GM18499 (cell line): Measurements from ENCODE around the gene EPHB2.

Experiments used
- ATAC-seq: cut with Tn5 transposase; IDR thresholded peaks from one replicate; pipeline ENCODE4 v1.9.1; 2021; ENCODE audit warnings: moderate number of reproducible peaks; ENCODE audit not compliant: insufficient read depth, unreplicated experiment

The EPHB2 gene

DNA sequence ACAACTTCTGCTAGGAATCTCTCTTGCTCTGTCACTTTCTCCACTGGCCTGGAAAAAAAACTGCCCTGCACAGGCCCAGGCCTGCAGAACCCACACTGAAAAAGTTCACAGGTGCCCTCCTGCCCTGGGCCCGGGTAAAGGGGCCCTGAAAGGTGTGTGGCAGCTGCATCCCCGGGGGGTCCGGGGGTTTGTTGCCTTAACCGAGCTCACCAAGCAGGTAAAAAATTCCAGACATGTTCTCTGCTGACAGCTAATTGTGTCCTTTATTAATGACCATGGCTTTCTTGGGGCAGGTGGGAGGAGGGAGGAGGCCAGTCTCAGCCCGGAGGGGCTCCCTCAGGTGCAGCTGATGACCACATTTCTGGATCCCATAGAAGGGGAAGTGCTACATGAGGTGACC, 139.1 kb downstream of the EPHB2 start:
- ATAC-seq: no peak

- no peak for ATAC-seq
Observed at GRCh38 chr1:22850281-22850680, 139.6 kb downstream of the EPHB2 start.

GRCh38 chr1:22850681-22851080, 140.0 kb downstream of the EPHB2 start:
- no peak for ATAC-seq

DNA sequence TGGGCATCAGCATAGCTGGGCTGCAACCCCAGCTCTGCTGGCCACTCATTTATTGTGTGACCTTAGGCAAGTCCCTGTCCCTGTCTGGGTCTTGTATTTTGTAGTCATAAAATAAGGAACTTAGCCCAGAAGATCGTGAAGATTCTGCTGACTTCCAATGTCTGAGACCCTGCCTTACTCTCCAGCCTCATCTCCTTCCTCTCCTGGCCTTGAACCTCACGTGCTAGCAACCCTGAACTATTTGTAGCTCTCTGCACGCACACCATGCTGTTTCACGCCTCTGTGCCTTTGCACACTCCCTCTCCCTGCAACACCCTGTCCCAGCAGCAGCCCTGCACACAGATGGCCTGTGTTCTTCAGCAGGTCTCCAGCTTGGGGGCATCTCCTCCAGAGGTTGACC, 140.9 kb downstream of the EPHB2 start:
- no peak for ATAC-seq

DNA sequence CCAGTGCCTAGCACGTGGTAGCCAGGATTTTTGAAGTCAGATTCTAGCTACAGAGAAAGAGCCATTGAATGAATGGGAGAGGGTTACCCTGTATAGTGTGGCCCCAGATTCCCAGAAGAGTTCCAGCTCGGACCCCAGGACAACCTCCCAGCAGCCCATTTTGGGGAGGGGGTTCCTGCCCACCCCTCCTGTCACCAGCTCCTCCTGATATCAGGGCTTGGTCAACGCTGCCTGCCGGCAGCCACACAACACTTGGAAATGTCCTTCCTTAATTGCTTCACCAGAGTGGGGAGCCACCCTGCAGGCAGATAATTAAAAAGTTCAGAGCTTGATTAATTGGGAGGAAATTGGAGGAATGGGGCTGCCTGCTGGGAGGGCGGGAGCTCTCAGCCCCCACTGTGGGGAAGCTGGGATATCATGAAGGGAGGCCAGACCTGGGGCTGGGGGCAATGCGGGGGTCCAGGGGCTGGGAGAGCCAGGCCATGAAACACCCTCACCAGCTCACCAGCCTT, 141.6 kb downstream of the EPHB2 start:
- no peak for ATAC-seq

- no peak for ATAC-seq
Observed at GRCh38 chr1:22853651-22854185, 143.1 kb downstream of the EPHB2 start.

DNA sequence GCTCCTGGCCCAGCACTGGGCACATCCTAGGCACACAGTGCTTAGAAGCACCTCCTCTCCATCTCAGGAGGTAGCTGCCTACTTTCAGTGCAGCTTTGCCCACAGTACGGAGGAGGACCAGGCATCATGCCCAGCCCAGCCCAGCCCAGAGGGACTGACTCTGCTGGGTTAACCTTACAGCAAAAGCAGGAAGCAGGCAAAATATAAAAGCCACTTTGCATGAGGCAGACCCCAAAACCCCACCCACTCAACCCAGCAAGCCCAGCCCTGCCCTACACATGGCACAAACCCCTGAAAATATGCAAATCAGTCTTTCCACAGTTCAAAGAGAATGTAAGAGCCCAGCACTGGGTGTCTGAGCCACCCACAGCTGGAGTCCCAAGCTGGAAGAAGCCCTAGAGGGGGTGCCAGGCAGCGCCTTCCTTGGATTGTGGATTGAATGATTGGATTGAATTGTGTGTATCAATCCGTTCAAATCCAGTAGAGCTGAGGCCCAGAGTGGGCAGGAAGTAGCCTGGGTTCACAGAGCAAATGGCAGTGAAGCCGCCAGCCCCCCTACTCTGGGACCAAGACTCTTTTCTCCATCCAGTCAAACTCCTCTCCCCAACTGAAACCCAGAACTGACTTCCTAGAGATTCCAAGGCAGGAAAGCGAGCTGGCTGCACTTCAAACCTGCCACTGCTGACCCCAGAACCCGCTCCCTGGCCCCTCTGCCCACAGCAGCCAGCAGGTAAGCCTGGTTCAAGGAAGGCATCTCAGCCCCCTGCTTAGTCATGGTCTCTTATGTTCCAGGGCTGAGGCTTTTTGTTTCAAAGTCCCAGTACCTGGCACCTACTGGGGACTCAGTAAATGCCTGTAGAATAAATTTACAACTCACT, 144.3 kb downstream of the EPHB2 start:
- ATAC-seq: no peak

- no peak for ATAC-seq
Observed at GRCh38 chr1:22855668-22856606, 145.3 kb downstream of the EPHB2 start.

- no peak for ATAC-seq
Observed at GRCh38 chr1:22857661-22858060, 147.0 kb downstream of the EPHB2 start.

GRCh38 chr1:22860414-22860800, 149.8 kb downstream of the EPHB2 start:
- no peak for ATAC-seq

- ATAC-seq: no peak
Observed at GRCh38 chr1:22860883-22861385, 150.3 kb downstream of the EPHB2 start.

DNA sequence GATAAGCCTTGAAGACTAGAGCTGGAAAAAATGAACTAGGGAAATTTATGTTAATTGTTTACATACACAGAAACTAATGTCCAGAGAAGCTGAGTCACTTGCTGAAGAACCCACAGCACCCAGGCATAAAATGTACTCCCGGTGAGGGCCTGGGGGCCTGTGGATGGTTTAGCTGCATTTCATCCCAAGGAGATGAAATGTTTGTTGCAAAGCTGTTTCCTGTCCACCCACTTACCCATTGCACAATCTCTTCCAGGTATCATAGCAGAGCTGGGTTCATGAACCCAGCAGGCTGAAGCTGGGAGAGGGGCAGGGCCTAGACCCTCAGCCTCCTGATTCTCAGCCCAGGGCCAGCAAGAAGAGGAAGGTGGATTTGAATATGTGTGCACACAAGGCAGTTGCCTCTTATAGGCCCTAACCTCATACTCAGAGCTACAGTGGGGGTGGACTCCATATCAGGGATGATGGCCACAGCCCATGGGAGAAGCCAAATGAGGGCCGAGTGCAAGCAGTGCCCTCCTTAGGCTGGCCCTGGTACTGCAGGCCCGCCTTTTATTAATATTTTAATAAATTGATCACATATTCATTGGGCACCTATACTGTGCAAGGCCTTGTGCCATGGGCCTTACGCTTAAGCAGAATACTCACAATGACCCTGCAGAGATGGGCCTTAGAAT, 151.3 kb downstream of the EPHB2 start:
- no peak for ATAC-seq

DNA sequence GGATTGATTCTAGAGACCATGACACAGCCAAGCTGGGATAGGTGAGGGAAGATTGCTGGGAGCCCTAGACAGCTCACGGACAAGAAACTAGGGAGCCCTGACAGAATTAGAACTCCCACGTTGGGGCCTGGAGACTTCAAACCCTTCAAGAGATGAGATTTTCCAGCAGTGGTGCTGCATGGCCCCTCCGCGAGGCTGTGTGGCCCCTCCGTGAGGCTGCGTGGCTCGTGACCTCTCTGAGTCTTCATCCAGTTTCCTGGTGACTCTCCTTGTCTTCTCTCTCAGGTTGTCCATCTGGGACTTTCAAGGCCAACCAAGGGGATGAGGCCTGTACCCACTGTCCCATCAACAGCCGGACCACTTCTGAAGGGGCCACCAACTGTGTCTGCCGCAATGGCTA, 152.1 kb downstream of the EPHB2 start:
- ATAC-seq: no peak

- no peak for ATAC-seq
Observed at GRCh38 chr1:22863766-22864165, 153.1 kb downstream of the EPHB2 start.

DNA sequence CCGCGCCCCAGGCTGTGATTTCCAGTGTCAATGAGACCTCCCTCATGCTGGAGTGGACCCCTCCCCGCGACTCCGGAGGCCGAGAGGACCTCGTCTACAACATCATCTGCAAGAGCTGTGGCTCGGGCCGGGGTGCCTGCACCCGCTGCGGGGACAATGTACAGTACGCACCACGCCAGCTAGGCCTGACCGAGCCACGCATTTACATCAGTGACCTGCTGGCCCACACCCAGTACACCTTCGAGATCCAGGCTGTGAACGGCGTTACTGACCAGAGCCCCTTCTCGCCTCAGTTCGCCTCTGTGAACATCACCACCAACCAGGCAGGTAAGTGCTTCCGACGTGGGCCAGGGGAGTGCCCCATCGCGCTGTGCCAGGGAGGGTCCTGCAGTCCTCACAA, 154.2 kb downstream of the EPHB2 start:
- no peak for ATAC-seq

DNA sequence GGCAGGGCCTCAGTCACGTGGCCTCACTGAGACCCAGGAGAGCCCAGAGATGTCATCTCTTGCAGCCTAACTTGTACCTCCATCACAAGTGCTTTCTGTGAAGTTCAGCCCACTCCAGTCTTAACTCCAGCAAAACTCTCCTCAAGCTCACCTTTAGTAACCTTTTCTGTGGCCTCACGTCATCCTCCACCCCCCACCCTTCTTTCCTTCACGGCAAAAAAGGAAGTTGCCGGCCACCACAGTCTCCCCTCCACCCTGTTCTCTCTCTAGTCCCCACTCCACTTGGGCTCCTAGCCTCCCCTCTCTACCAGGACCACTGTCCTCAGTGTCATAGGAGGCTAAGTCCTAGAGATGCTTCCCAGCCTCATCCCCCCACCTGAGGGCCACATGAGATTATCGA, 155.1 kb downstream of the EPHB2 start:
- no peak for ATAC-seq

- no peak for ATAC-seq
Observed at GRCh38 chr1:22866868-22867267, 156.2 kb downstream of the EPHB2 start.

DNA sequence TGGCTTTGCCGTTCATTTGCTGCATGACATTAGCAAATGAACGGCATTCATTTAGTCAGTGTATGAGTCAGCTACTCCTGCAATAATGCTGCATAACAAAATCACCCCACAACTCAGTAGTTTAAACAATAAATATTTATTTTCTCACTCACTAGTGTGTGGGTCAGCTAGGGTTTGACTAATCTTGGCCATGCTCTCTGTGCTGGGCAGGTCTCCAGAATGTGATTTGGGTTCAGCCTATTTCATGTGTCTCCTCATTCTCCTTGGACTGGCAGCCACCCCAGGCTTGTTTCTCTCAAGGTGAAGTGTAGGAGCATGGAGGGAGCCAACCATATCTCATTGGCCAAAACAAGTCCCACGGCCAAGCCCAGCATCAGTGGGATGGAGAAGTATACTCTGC, 157.7 kb downstream of the EPHB2 start:
- ATAC-seq: no peak

GRCh38 chr1:22869325-22869724, 158.7 kb downstream of the EPHB2 start:
- ATAC-seq: no peak
